HG03571 (cell line): ENCODE results near the gene TTLL13.
"Not testable (repeated sequence)": the region's sequence is repeated elsewhere in the genome, so short reads cannot be mapped to it uniquely, and the experiment has no call there.

Experiments
- ATAC-seq: cut with Tn5 transposase; IDR thresholded peaks from one replicate; pipeline ENCODE4 v1.9.1; 2021; ENCODE audit not compliant: unreplicated experiment

Gene TTLL13

DNA sequence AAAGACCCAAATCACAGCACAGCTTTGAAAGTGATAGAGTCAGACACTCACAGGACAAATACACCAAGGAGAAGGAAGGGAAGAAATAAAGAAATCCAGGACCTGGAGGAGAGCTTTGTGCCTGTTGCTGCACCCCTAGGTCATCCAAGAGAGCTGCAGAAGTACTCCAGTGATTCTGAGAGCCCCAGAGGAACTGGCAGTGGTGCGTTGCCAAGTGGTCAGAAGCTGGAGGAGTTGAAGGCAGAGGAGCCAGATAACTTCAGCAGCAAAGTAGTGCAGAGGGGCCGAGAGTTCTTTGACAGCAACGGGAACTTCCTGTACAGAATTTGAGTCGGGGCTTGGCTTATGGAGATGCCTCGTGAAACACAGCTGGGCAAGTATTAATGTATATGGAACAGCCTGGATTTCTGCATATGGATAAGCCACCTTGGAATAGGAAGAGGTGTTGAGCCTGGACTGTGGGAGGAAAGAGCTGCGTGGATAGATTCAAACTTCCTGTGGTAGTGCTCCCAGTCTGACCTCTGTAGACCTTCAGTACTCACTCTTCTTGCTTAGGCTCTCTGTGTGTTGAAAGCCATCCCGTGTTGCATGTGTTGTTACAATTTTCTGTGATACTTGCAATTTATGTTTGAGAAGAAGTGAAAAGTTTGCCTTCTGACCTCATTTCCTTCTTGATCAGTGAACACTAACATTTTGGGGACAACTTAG lies 22.3 kb downstream of the TTLL13 start:
- no peak for ATAC-seq

DNA sequence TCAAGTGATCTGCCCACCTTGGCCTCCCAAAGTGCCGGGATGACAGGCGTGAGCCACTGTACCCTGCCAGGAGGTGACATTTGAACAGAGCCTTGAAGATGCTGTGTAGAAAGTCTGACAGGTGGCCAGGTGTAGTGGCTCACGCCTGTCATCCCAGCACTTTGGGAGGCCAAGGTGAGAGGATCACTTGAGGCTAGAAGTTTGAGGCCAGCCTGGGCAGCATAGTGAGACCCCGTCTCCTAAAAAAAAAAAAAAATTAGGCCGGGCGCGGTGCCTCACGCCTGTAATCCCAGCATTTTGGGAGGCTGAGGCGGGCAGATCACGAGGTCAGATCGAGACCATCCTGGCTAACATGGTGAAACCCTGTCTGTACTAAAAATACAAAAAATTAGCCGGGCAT lies 29.1 kb downstream of the TTLL13 start:
- not testable (repeated sequence) for ATAC-seq

DNA sequence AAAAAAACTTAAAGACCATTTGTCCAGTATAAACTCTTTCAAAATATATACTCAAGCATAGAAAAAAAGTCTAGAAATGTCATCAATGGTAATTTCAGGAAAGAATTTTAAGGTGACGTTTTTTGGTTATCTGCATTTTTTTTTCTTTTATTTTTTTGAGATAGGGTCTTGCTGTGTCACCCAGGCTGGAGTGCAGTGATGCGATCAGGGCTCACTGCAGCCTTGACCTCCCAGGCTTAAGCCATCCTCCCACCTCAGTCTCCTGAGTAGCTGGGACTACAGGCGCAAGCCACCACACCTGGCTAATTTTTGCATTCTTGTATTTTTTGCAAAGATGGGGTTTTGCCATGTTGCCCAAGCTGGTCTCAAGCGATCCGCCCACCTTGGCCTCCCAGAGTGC lies 31.4 kb downstream of the TTLL13 start:
- ATAC-seq = not testable (repeated sequence)

DNA sequence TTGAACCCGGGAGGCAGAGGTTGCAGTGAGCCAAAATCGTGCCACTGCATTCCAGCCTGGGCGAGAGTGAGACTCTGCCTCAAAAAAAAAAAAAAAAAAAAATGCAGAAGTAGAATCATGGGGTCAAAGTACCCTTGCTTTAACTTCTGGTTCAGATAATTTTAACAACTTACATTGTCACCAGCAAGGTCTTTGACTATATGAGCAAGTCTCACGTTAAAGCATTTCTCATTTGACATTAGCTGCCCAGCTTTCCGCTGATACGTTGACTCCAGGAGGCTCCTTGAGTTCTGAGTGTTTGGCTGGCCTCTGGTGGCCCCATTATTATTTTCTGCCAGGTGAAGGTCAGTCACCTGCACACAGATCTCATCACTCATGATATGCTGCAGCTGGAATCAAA lies 32.3 kb downstream of the TTLL13 start:
- ATAC-seq = not testable (repeated sequence)

DNA sequence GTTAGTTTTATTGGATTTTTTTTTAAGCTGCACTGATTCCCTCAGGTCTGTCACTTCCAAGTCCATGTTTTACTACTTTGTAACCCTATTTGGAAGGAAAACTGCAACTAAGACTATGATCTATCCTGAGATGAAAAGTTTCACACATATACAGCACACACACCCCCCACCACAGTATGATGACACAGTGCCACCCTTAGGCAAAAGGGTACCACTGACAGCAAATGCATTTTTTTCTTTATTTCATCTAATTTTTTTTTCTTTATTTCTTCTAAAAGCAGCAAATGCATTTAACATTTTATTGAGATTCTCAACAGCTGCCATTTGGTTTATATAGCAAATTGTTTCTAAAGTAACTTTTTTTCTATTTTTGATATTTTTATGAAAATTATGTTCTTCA lies 37.3 kb downstream of the TTLL13 start:
- no peak for ATAC-seq

DNA sequence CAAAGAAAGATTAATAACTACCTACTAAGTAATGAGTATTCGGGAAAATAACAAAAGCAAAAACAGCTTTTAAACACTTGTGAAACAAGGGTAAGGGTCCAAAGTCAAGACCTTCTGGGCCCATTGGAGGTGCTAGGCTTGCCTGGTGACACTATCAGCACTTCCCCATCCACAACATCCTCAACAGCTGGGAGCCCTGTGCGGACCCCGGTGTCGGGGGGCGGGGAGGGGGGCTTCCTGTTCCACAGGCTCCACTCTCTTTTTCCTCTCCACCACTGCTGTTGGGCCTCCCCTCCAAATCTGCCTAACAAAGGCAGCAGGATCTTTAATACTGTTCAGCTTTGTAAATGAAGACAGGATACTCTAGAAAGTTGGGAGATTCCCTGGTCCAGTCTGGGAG lies 37.7 kb downstream of the TTLL13 start:
- no peak for ATAC-seq

DNA sequence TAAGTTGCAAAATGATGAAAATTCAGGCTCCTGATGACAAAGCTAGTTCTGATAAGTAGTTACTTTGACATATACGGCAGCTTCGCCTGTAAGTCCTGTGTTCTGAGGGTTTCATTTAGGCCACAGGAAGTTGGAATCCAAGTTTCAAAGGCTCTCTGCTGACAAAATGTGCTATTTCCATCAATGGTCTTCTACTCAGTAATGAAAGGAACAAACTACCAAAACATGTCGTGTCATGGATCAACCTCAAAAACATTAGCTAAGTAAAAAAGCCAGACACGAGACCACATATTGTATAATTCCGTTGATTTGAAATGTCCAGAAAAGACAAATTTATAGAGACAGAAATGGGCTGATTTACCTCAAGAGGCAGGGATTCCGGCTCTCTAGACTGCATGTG lies 38.6 kb downstream of the TTLL13 start:
- ATAC-seq = no peak

DNA sequence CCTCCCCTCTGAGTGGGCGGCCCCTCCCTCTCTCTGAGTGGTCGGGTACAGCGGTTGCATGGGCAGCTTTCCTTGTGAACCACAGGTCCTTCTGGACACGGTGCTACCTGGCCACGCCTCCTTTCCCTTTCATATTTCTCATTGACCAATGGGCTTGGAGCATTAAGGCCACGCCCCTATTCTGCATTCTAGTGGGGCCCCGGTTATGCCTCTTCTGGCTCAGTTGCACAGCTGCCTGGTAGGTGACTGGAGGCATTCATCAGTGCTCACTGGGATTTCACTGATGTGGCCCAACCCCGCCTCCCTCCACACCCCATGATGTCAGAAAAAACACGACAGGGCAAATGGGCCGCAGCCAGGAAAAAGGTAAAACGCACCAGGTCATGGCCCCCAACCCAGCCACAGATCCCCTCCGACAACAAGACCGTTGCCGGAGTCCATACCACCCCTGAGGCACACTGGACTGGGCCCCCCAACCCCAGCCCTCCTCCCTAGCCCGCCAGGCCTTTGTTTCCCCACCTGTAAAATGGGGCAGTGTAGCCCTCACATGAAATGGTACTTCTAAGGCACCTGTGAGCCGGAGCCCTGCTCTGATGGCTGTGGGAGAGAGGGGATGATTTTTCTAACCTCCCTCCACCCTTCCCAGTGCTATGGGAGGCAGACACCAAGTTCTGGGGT lies 42.5 kb downstream of the TTLL13 start:
- no peak for ATAC-seq

DNA sequence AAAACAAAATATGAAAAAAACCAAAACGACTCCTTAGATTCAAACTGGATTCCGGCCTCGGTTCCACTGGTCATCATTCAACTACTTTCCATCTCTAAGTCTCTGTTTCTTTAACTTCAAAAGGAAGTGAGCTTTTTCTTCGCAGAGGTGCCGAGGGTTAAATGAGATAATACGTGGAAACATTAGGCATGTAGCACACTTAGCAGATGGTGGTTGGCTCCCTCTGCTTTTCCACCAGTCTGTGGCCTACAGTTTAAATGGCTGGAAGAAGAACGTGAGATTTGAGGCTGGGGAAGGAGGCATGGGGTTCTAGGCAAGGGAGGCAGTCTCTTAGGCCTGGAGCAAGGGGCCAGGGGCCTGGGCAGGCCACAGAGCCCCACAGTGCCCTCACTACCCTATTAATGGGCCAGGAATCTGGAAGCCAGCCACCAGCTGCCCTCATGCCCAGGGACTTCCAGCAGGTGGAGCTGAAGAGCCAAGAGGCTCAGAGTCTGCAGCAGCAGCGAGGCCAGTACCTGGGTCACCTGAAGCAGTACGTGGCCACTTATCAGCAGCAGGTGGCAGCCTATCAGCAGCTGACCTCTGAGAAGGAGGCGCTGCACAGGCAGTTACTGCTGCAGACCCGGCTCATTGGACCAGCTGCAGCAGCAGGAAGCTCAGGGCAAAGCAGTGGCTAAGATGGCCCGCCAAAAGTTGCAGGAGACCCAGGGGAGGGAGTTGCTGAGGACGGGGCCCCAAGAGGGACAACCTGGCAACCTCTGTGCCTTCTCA lies 43.9 kb downstream of the TTLL13 start:
- not testable (repeated sequence) for ATAC-seq

DNA sequence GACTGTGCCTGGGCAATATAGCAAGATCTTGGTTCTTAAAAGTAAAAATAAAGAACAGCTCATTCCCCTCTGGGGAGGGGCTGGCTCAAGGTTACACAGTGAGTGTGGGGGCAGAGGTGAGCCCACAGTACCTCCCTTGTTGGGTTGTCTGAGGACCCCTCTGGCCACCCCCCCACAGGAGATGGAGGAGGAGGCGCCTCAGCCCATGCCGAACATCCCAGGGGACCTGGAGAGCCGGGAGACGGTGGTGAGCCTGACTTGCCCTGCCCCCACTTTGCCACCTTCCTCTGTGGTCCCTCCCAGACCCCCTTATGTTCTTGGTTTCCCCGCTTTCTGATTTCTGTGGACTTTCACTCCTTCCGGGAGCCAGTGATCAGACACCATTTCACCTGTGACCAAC lies 44.8 kb downstream of the TTLL13 start:
- no peak for ATAC-seq

DNA sequence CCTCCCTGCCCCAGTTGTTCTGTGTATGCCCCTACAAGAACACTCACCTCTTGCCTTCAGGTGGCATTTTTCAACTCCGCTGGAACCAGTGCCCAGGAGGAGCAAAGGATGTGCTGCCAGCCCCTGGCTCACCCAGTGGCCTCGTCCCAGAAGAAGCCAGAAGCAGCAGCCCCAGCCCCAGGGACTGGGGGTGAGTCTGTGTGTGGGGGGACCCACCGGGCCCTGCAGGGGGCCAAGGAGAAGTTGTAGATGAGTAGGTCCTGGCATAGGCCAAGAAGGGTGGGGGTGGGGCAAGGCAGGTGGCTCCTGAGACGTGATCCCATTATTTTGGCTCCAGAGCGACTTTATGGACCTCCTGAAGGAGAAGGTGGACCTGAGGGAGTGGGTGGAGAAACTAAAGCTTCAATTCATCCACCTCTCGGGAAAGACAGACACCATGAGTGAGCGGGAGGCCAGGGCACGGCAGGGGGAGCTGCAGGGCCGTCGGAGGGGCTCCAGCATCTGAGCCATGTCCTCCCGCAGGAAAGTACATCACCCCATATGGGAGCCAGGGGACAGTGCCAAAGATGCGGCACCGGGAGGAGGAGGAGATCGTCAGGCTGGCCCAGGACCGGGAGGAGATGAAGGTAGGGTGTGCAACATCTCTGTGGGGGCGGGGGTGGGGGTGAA lies 45.4 kb downstream of the TTLL13 start:
- no peak for ATAC-seq

DNA sequence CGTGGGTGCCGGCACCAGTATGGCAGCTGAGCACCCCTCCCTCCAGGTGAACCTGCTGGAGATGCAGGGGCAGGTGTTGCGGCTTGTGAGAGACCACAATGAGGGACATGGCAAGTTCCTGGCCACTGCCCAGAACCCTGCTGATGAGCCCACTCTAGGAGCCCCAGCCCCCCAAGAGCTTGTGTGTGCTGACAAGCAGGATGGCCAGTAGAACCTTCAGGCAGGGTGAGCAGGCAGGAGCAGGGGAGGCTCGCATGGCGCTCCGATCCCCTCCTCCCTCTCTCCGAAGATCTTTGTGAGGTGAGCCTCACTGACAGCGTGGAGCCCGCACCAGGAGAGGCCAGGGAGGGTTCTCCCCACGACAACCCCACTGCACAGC lies 45.9 kb downstream of the TTLL13 start:
- no peak for ATAC-seq

DNA sequence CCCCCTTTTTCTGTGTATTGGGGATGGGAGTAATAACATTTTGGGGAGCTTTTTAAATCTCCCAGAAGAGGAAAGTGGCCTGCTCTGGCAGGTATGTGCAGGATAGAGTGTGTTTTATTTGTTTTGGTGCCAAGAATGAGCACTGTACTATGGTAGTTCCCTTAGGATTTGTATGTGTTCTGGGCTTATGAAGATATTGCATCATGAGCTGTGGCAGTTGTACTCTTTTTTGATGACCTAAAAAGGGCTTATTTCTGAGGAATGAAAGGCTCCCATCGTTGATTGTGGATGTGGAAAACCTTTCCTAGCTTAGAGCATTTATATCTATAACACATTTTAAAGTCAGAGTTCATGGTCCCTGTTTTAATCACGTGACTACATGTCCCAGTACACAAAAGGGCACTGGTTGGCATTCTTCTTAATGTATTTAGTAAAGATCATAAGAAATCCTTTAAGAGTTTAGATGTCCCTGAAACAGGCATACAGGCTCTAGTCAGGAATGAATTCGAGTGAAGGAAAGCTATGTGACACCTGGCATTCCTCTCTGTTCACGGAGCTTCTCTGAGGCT lies 47.0 kb downstream of the TTLL13 start:
- ATAC-seq = not testable (repeated sequence)

DNA sequence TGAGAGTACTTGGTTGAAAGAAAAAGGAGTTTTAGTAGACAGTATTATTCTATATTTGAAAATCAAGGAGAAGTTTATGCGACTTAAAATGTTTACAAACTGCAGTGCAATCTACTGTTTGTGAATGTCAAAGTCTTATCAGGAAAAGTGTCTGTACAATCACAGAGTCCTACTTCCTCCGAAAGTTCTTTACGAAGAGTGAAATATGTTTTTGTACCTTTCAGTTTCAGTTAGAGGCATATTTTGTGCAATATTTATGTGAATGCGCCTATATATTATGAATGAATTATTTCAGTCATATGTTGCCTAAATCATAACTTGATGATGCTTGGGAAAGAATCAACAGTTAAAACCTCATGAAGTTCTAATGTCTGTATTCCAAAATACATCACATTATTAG lies 47.7 kb downstream of the TTLL13 start:
- no peak for ATAC-seq

DNA sequence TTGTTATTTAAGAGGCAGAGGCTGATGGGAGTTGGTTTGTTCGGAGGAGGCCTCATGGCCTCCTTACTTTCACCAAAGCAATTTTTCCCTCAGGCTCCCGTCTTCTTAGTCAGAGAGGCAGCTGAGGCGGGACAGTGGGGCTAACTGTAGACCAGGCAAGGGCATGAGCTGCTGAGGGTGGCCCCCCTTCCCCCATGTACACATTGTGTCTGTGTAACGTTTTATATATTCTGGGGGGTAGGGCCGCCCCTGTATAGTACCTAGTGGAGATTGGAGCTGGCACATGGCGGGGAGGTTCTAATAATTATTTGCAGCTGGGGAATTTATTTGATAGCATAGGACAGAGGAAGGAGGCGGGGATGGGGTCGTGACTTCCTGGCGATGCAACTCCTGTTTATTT lies 51.2 kb downstream of the TTLL13 start:
- ATAC-seq = no peak

DNA sequence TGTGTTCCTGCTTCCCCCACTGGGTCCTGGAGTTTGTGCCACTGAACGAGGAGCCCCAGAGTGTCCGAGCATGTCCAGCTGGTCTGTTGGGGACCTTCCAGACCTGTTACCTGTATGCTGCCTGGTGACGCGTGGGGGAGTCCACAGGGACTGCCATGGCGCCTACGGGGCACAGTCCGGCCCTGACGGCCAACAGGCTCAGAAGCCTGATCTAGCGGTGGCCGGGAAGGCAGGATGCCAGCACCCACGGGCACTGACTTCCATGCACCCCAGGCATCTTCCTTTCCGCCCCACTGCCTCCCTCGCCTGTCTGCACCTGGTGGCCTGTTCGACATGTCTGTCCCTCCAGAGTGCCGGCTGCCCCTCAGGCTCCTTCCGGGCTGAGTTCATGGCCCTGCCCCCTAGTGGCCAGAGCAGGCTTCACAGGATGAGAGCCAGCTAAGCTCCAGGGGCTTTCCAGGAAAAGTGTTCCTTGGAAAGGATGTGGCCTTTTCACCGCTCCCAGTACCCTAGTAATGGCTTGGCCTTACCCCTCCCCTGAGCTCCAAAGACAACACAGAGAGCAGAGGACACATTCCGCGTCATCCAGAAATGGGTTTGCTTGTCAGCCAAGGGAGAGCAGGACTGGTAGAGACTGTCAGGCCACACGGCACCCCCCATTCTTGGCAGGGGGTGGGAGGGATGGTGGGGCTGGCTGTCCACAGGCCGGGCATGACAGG lies 51.8 kb downstream of the TTLL13 start:
- no peak for ATAC-seq

DNA sequence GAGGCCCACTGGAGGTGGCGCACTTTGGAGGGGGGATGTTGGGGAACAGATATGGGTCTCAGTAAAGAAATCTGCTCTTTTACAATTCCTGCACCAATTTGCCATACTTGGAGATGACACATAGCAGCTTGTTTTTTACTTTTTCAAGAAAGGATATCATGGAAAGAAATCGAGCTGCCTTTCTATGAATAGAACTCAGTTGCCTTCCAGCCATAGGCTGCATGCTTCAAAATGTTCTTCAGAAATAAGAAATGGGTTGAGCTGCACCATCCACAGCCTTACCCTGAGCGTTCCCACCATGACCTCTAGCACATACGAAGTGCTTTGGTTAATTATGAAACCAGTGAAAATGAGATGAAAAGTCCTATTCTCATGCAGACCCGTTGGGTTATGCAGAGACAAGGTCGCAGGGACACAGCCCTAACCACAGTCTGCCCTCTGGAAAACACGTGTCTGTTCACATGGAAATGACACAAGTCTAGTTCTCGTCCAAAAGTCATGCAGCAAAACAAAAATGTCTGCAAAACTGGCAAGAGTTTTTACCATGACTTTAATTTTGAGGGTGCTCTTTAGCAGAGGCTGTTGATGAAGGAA lies 52.4 kb downstream of the TTLL13 start:
- no peak for ATAC-seq

DNA sequence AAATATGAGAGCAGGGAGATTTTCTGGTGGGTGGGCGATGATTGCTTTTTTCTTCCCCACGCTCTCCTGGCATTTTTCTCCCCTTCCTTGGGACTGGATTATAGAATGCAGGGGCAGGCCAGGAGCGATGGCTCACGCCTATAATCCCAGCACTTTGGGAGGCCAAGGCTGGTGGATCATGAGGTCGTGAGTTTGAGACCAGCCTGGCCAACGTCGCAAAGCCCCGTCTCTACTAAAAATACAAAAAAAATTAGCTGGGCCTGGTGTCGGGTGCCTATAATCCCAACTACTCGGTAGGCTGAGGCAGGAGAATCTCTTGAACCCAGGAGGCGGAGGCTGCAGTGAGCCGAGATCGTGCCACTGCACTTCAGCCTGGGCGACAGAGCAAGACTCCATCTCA lies 56.0 kb downstream of the TTLL13 start:
- not testable (repeated sequence) for ATAC-seq

DNA sequence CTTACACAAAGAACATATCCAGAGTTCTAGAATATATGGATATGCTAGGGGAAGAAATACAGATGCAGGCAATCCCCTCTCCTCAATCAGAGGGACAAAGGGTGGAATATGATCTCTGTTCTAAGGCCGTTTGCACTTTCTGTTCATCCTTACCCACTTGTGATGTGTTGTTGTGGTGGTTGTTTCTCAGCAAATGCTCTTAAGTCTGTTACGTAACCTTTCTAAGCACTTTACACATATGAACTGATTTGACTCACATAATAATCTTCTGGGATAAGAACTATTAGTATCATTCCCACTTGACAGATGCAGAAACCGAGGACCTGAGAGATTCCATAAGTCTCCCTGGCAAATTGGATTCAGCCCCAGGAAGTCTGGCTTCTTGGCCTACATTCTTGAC lies 56.6 kb downstream of the TTLL13 start:
- no peak for ATAC-seq

DNA sequence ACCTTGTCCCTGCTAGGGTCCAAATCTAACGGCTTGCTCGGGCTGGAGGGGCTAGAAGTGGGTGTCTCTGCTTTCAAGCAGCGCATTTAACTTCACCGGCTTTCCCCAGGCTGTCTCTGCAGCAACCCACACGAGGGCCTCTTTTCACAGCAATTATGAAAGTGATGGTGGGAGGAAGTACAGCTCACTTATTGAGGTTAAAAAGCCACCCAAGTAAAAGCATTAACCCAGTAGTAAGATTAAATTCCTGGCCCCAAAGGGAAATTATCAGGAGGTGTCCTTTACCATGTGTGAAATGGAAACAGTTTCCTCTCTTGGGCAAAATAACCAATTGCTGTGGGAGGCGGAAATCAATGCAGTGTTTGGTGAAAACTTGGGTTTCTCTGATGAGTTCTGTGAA lies 57.2 kb downstream of the TTLL13 start:
- peak; percentile 81 for ATAC-seq
